GM12878 (cell line): ENCODE measurements around the gene MAST4. TPM values are rescaled to one million over a fixed set of nuclear protein-coding genes. Genes with fewer than 3 reads are reported as not detected.

Experiments
- ATAC-seq: fragments of 200-7000 bp; cut with Tn5 transposase; 3 replicates; pipeline ENCODE4 v1.9.1; 2020; ENCODE audit warnings: mild to moderate bottlenecking, moderate library complexity
- BruUV-seq: library from RNA; stranded (reverse); fragments of 400-500 nt; replicated peaks from 2 replicates; lab custom pipeline; 2021; lab: Mats Ljungman, UMichigan
- CTCF ChIA-PET: fragments of 300-600 bp; sonication (Branson Sonifier 250); formaldehyde crosslinking; extraction: SDS; loops from one replicate; lab custom pipeline; 2021; ENCODE audit warnings: inconsistent platforms; lab: Yijun Ruan, JAX
- POLR2A ChIA-PET: fragments of 350-600 bp; formaldehyde crosslinking; extraction: SDS; loops from one replicate; lab custom pipeline; 2021; ENCODE audit warnings: inconsistent platforms; lab: Charles Lee
- RAD21 ChIA-PET: fragments of 300-600 bp; sonication (Branson Sonifier 250); formaldehyde crosslinking; loops from one replicate; lab custom pipeline; 2023; ENCODE audit warnings: antibody characterized with exemption; ENCODE audit not compliant: unreplicated experiment; lab: Charles Lee
- SMC1A ChIA-PET: fragments of 300-600 bp; sonication (Branson Sonifier 250); formaldehyde crosslinking; loops from one replicate; lab custom pipeline; 2023; ENCODE audit not compliant: unreplicated experiment, uncharacterized antibody; lab: Charles Lee
- DNase-seq: peaks from one replicate; pipeline ENCODE4 v3.0.0-alpha.2; 2011; ENCODE audit warnings: low read depth, low spot score
- FAIRE-seq: peaks from 3 replicates; lab custom pipeline; 2011; peaks lifted over from hg19 to GRCh38; lab: Jason Lieb, UNC
- H2AFZ ChIP-seq: 2 replicates; pipeline ENCODE4 v1.6.0; 2011; ENCODE audit warnings: low read depth, low read length, control low read depth; ENCODE audit not compliant: control insufficient read depth
- H3K27ac ChIP-seq: 2 replicates; pipeline ENCODE4 v1.5.1; 2011; ENCODE audit warnings: control low read depth; ENCODE audit not compliant: control insufficient read depth, insufficient read depth
- H3K27me3 ChIP-seq, 2 experiments: replicated peaks in 1 of 2; 2 replicates each; pipeline versions ENCODE4 v1.6.0 to v1.6.1; 2011; ENCODE audit warnings: low read length in 1 of 2; ENCODE audit not compliant: control insufficient read depth in 2 of 2, insufficient read depth in 2 of 2
- H3K36me3 ChIP-seq, 2 experiments: 2 replicates each; pipeline ENCODE4 v1.5.1; 2011; ENCODE audit warnings: low read length in 1 of 2; ENCODE audit not compliant: control insufficient read depth in 2 of 2, insufficient read depth in 2 of 2
- H3K4me1 ChIP-seq: 2 replicates; pipeline ENCODE4 v1.6.1; 2011; ENCODE audit warnings: mild to moderate bottlenecking, low read length, moderate library complexity, mixed read lengths; ENCODE audit not compliant: control insufficient read depth, insufficient read depth
- H3K4me2 ChIP-seq: 2 replicates; pipeline ENCODE4 v1.6.0; 2011; ENCODE audit warnings: control low read depth; ENCODE audit not compliant: control insufficient read depth, insufficient read depth
- H3K4me3 ChIP-seq: fragments of 200-600 bp; sonication (generic); 2 replicates; pipeline ENCODE4 v1.5.1; 2016
- H3K79me2 ChIP-seq: 2 replicates; pipeline ENCODE4 v1.6.0; 2011; ENCODE audit warnings: low read length; ENCODE audit not compliant: control insufficient read depth, insufficient read depth
- H3K9ac ChIP-seq: 2 replicates; pipeline ENCODE4 v1.8.0; 2011; ENCODE audit warnings: low read length, control low read depth, mixed read lengths; ENCODE audit not compliant: control insufficient read depth, insufficient read depth
- H3K9me3 ChIP-seq: replicated peaks from 3 replicates; pipeline ENCODE4 v1.5.1; 2011; ENCODE audit warnings: mild to moderate bottlenecking, low read length; ENCODE audit not compliant: control insufficient read depth, insufficient read depth
- H4K20me1 ChIP-seq: 2 replicates; pipeline ENCODE4 v1.6.0; 2011; ENCODE audit not compliant: control insufficient read depth, insufficient read depth
- ATF2 ChIP-seq: IDR thresholded peaks from 2 replicates; pipeline ENCODE4 v1.6.1; 2012; ENCODE audit warnings: low read length, inconsistent platforms
- FOXK2 ChIP-seq: fragments of 450-650 bp; IDR thresholded peaks from 2 replicates; pipeline ENCODE4 v1.6.1; 2017; ENCODE audit warnings: mild to moderate bottlenecking, moderate library complexity
- POU2F2 ChIP-seq: IDR thresholded peaks from 3 replicates; pipeline ENCODE4 v1.6.1; 2011; ENCODE audit warnings: low read depth, mild to moderate bottlenecking, low read length, borderline replicate concordance
- RB1 ChIP-seq: fragments of 450-650 bp; formaldehyde crosslinking; IDR thresholded peaks from 2 replicates; pipeline ENCODE4 v1.6.1; 2017; ENCODE audit warnings: mild to moderate bottlenecking, borderline replicate concordance
- RELA ChIP-seq: fragments of 450-650 bp; IDR thresholded peaks from 2 replicates; pipeline ENCODE4 v1.8.0; 2014; ENCODE audit warnings: borderline replicate concordance; ENCODE audit not compliant: partially characterized antibody
- SIN3A ChIP-seq: IDR thresholded peaks from 2 replicates; pipeline ENCODE4 v1.6.1; 2012; ENCODE audit warnings: low read depth, low read length, improper control_type of control experiment
- WGBS: methylation state at CpG from one replicate; pipeline ENCODE4 v1.1.6; 2016; ENCODE audit warnings: low lambda C conversion rate; ENCODE audit not compliant: insufficient replicate concordance, insufficient coverage; ENCODE audit errors: missing lambda C conversion rate; 5-methylcytosine and 5-hydroxymethylcytosine counted together
- in situ Hi-C: fragments of 300-500 bp; cut with MboI; formaldehyde crosslinking; loops from 9 replicates; pipeline ENCODE4 v1.14.3; 2018; ENCODE audit warnings: mixed read lengths
- intact Hi-C: fragments of 100-400 bp; cut with micrococcal nuclease; formaldehyde crosslinking; loops from one replicate; pipeline ENCODE4 v1.14.2; 2022; ENCODE audit not compliant: unreplicated experiment
- polyA plus RNA-seq, 11 experiments: library from polyadenylated mRNA; depleted of rRNA in 4 of 11; unstranded in 6 of 11; stranded (reverse) in 5 of 11; fragments of >200 nt; fragmentation: Nextera tagmentation in 4 of 11; fragmentation: Illumina TruSeq in 1 of 11; extraction: Ambion mirVana in 4 of 11; extraction: Trizol in 1 of 11; gene quantifications; 1 replicate in 1 of 11; 2 replicates in 10 of 11; pipeline versions ENCODE4 v1.2.1 to v1.2.3, GENCODE V29; 2011 to 2016; ENCODE audit warnings: inconsistent platforms in 2 of 11, missing spikeins in 2 of 11, low read depth in 1 of 11
- total RNA-seq, 4 experiments: library from RNA; depleted of rRNA in 3 of 4; stranded (reverse); fragments of >200 nt in 3 of 4; fragmentation: Illumina TruSeq in 1 of 4; extraction: Trizol in 1 of 4; gene quantifications; 2 replicates each; pipeline versions ENCODE4 v1.2.1 to v1.2.3, GENCODE V29; 2013 to 2021

Gene MAST4
- total and polyA plus RNA-seq, 10 of the 15 experiments (the other 5 are each of a cell fraction or from before 2014, with no cell fraction given) = 0.02 to 1.6 (median 0.29) TPM; not detected in 1

- Histone ChIP-seq H3K4me3 (no peak overlapping the region), H3K27me3 (no peaks in the 10 kb centered on the region), H4K20me1 (no peaks in the 10 kb centered on the region), H3K9me3 (no peaks in the 10 kb centered on the region), H3K9ac (no peak overlapping the region), H3K79me2 (no peaks in the 10 kb centered on the region), H3K27ac (no peak overlapping the region), H3K36me3 (no peaks in the 10 kb centered on the region), H2AFZ (no peak overlapping the region), H3K4me1 (no peaks in the 10 kb centered on the region), H3K4me2 (no peak overlapping the region)
- TF ChIP-seq POU2F2 = no peak
- no peak for TF ChIP-seq RELA
- TF ChIP-seq ATF2 = no peak
- no peak for TF ChIP-seq FOXK2
- no peak for TF ChIP-seq RB1
- no peak for TF ChIP-seq SIN3A
- FAIRE-seq = no peak
- ChIA-PET RAD21 (no interaction called here), SMC1A (no interaction called here), POLR2A (no interaction called here), CTCF (interaction anchor here (0.7 kb wide), 1 partner anchor 28 kb away, joined by 3 read pairs; no protein-coding TSS in a partner anchor)
- 0% methylated on average over 1 of the region's 1 CpG for WGBS
- ATAC-seq = no peak
- DNase-seq = no peak
- intact Hi-C loops (no loop called here), in situ Hi-C loops (no loop called here)
- BruUV-seq = no TSS peak
Measured at GRCh38 chr5:66867618-66868322, 271.6 kb downstream of the MAST4 start.
